IMR-90 (cell line): Measurements from ENCODE around the gene ABHD17A. TPM values are rescaled to one million over a fixed set of nuclear protein-coding genes. Genes with fewer than 3 reads are reported as not detected.

Source experiments
- ATAC-seq: fragments of 200-7000 bp; cut with Tn5 transposase; 2 replicates; pipeline ENCODE4 v1.9.1; 2020; ENCODE audit warnings: low read depth, mild to moderate bottlenecking, moderate library complexity
- BruUV-seq: library from RNA; stranded (reverse); fragments of 400-500 nt; replicated peaks from 2 replicates; lab custom pipeline; 2021; lab: Mats Ljungman, UMichigan
- CTCF ChIA-PET: fragments of 300-600 bp; formaldehyde crosslinking; extraction: SDS; loops from one replicate; lab custom pipeline; 2021; ENCODE audit warnings: antibody characterized with exemption; lab: Yijun Ruan, JAX
- POLR2A ChIA-PET: fragments of 300-600 bp; sonication (Branson Sonifier 250); formaldehyde crosslinking; loops from one replicate; lab custom pipeline; 2022; ENCODE audit warnings: antibody characterized with exemption; ENCODE audit not compliant: unreplicated experiment; lab: Charles Lee
- DNase-seq: peaks from one replicate; pipeline ENCODE4 v3.0.0; 2013
- H2AFZ ChIP-seq: replicated peaks from 2 replicates; pipeline ENCODE3; 2013; ENCODE audit warnings: low read length, mild to moderate bottlenecking; ENCODE audit not compliant: poor library complexity
- H2AK5ac ChIP-seq: 2 replicates; pipeline ENCODE4 v1.6.1; 2013; ENCODE audit warnings: low read depth, low read length, inconsistent platforms
- H2AK9ac ChIP-seq: replicated peaks from 2 replicates; pipeline ENCODE3; 2013; ENCODE audit warnings: mild to moderate bottlenecking, low read depth, low read length, moderate library complexity; ENCODE audit not compliant: poor library complexity
- H2BK120ac ChIP-seq: 2 replicates; pipeline ENCODE4 v1.6.1; 2013; ENCODE audit warnings: low read depth, low read length, inconsistent platforms
- H2BK15ac ChIP-seq: 3 replicates; pipeline ENCODE4 v1.6.1; 2013; ENCODE audit warnings: low read depth, low read length, inconsistent platforms
- H2BK20ac ChIP-seq: 2 replicates; pipeline ENCODE4 v1.6.1; 2013; ENCODE audit warnings: low read depth, mild to moderate bottlenecking, inconsistent platforms, low read length, moderate library complexity
- H2BK5ac ChIP-seq: 2 replicates; pipeline ENCODE4 v1.6.1; 2013; ENCODE audit warnings: mild to moderate bottlenecking, low read depth, low read length, inconsistent platforms; ENCODE audit not compliant: poor library complexity, severe bottlenecking
- H3K14ac ChIP-seq: replicated peaks from 2 replicates; pipeline ENCODE4 v1.6.1; 2013; ENCODE audit warnings: low read depth, low read length, inconsistent platforms
- H3K18ac ChIP-seq: 2 replicates; pipeline ENCODE4 v1.6.1; 2013; ENCODE audit warnings: low read depth, low read length, control low read depth
- H3K23ac ChIP-seq: 2 replicates; pipeline ENCODE4 v1.6.1; 2013; ENCODE audit warnings: low read depth, low read length, inconsistent platforms
- H3K27ac ChIP-seq: 2 replicates; pipeline ENCODE4 v1.5.1; 2013; ENCODE audit warnings: mild to moderate bottlenecking, control low read depth, low read length; ENCODE audit not compliant: insufficient read depth
- H3K27me3 ChIP-seq: 2 replicates; pipeline ENCODE4 v1.6.1; 2013; ENCODE audit warnings: low read length; ENCODE audit not compliant: control insufficient read depth, insufficient read depth
- H3K36me3 ChIP-seq: 2 replicates; pipeline ENCODE4 v1.6.1; 2013; ENCODE audit warnings: low read length, mixed read lengths; ENCODE audit not compliant: control insufficient read depth, insufficient read depth
- H3K4ac ChIP-seq: 2 replicates; pipeline ENCODE4 v1.6.1; 2013; ENCODE audit warnings: low read depth, low read length, inconsistent platforms
- H3K4me1 ChIP-seq: 2 replicates; pipeline ENCODE4 v1.6.1; 2013; ENCODE audit warnings: low read length, mixed read lengths; ENCODE audit not compliant: control insufficient read depth, insufficient read depth
- H3K4me2 ChIP-seq: 2 replicates; pipeline ENCODE4 v1.6.1; 2013; ENCODE audit warnings: low read depth, mild to moderate bottlenecking, control low read depth, low read length, moderate library complexity
- H3K4me3 ChIP-seq: 2 replicates; pipeline ENCODE4 v1.5.1; 2013; ENCODE audit warnings: low read depth, mild to moderate bottlenecking, control low read depth, low read length, moderate library complexity; ENCODE audit not compliant: insufficient read depth
- H3K56ac ChIP-seq: 2 replicates; pipeline ENCODE4 v1.6.1; 2013; ENCODE audit warnings: low read length, inconsistent platforms; ENCODE audit not compliant: insufficient read depth; ENCODE audit errors: extremely low read depth
- H3K79me1 ChIP-seq, 2 experiments: 2 replicates each; pipeline ENCODE4 v1.6.1; 2013; ENCODE audit warnings: low read length in 2 of 2, inconsistent platforms in 1 of 2, low read depth in 1 of 2
- H3K9ac ChIP-seq: 2 replicates; pipeline ENCODE4 v1.6.1; 2013; ENCODE audit warnings: low read depth, low read length, control low read depth
- H3K9me1 ChIP-seq: 2 replicates; pipeline ENCODE4 v1.6.1; 2013; ENCODE audit warnings: low read length, inconsistent platforms; ENCODE audit not compliant: insufficient read depth
- H3K9me3 ChIP-seq: 2 replicates; pipeline ENCODE4 v1.6.1; 2013; ENCODE audit warnings: low read length; ENCODE audit not compliant: control insufficient read depth, insufficient read depth
- H4K20me1 ChIP-seq: 2 replicates; pipeline ENCODE4 v1.6.1; 2013; ENCODE audit warnings: low read length, inconsistent platforms; ENCODE audit not compliant: insufficient read depth
- H4K5ac ChIP-seq: 2 replicates; pipeline ENCODE4 v1.6.1; 2013; ENCODE audit warnings: mild to moderate bottlenecking, low read depth, low read length, control low read depth
- H4K8ac ChIP-seq, 2 experiments: 2 replicates each; pipeline ENCODE4 v1.6.1; 2013; ENCODE audit warnings: low read depth in 2 of 2, low read length in 2 of 2, control low read depth in 1 of 2, inconsistent platforms in 1 of 2
- H4K91ac ChIP-seq: 2 replicates; pipeline ENCODE4 v1.6.1; 2013; ENCODE audit warnings: low read depth, low read length, inconsistent platforms; ENCODE audit not compliant: insufficient read depth
- BHLHE40 ChIP-seq: fragments of 150-350 bp; IDR thresholded peaks from 2 replicates; pipeline ENCODE4 v1.6.1; 2016; ENCODE audit warnings: mild to moderate bottlenecking, low read depth, low read length
- CEBPB ChIP-seq: IDR thresholded peaks from 2 replicates; pipeline ENCODE4 v1.6.1; 2012; ENCODE audit warnings: low read depth, low read length, improper control_type of control experiment
- CHD1 ChIP-seq: IDR thresholded peaks from 2 replicates; pipeline ENCODE4 v1.6.1; 2012; ENCODE audit warnings: low read depth, low read length, improper control_type of control experiment
- CTCF ChIP-seq: conservative IDR thresholded peaks from 2 replicates; pipeline ENCODE4 v1.5.1; 2012; ENCODE audit warnings: mild to moderate bottlenecking, low read depth, low read length, improper control_type of control experiment
- FOS ChIP-seq: fragments of 150-350 bp; IDR thresholded peaks from 2 replicates; pipeline ENCODE4 v1.6.1; 2016; ENCODE audit warnings: low read depth, low read length
- MXI1 ChIP-seq: IDR thresholded peaks from 2 replicates; pipeline ENCODE4 v1.6.1; 2012; ENCODE audit warnings: low read depth, mild to moderate bottlenecking, low read length, moderate library complexity, borderline replicate concordance
- NFE2L2 ChIP-seq: fragments of 150-350 bp; IDR thresholded peaks from 2 replicates; pipeline ENCODE4 v1.6.1; 2016; ENCODE audit warnings: low read depth, mild to moderate bottlenecking, low read length
- RAD21 ChIP-seq: IDR thresholded peaks from 2 replicates; pipeline ENCODE4 v1.6.1; 2012; ENCODE audit warnings: low read length, improper control_type of control experiment
- RFX5 ChIP-seq: IDR thresholded peaks from 2 replicates; pipeline ENCODE4 v1.8.0; 2012; ENCODE audit warnings: low read depth, mild to moderate bottlenecking, low read length, moderate library complexity
- SMC3 ChIP-seq: fragments of 150-350 bp; IDR thresholded peaks from 2 replicates; pipeline ENCODE4 v1.6.1; 2016; ENCODE audit warnings: low read depth, mild to moderate bottlenecking, antibody characterized with exemption, low read length, moderate library complexity
- USF2 ChIP-seq: fragments of 150-350 bp; IDR thresholded peaks from 2 replicates; pipeline ENCODE4 v1.6.1; 2017; ENCODE audit warnings: mild to moderate bottlenecking, antibody characterized with exemption, low read length, low read depth
- WGBS, 2 experiments: methylation state at CpG; one replicate each; pipeline versions ENCODE4 v1.1.5 to v1.1.7; 2013; ENCODE audit warnings: missing lambda C conversion rate in 2 of 2; ENCODE audit not compliant: insufficient read length in 1 of 2; ENCODE audit errors: extremely low coverage in 2 of 2; 5-methylcytosine and 5-hydroxymethylcytosine counted together
- dilution Hi-C: fragments of 300-500 bp; cut with HindIII; formaldehyde crosslinking; loops from one replicate; pipeline ENCODE4 v1.14.3; 2018; ENCODE audit warnings: low sequenced_read_pairs; ENCODE audit not compliant: unreplicated experiment
- in situ Hi-C: fragments of 300-500 bp; cut with MboI; formaldehyde crosslinking; loops from 3 replicates; pipeline ENCODE4 v1.14.3; 2019; ENCODE audit warnings: low sequenced_read_pairs, inconsistent platforms, mixed read lengths
- intact Hi-C: fragments of 100-400 bp; cut with micrococcal nuclease; formaldehyde crosslinking; loops from 2 replicates; pipeline ENCODE4 v1.10.0; 2022
- polyA plus RNA-seq, 3 experiments: library from polyadenylated mRNA; depleted of rRNA; stranded (reverse); fragments of >200 nt; gene quantifications; 2 replicates each; pipeline ENCODE4 v1.2.3, GENCODE V29; 2012; ENCODE audit warnings: low replicate concordance in 1 of 3
- total RNA-seq: library from RNA; depleted of rRNA; stranded (reverse); fragments of >200 nt; gene quantifications from 2 replicates; pipeline ENCODE4 v1.2.3, GENCODE V29; 2012
- TF ChIP-seq, protein P1 (sequence below): fragments of 150-350 bp; IDR thresholded peaks from 2 replicates; pipeline ENCODE4 v1.6.1; 2016; ENCODE audit warnings: low read depth, mild to moderate bottlenecking, low read length, moderate library complexity, borderline replicate concordance

The ABHD17A gene
- total and polyA plus RNA-seq, 2 of the 4 experiments (the other 2 are of a cell fraction) = 37.8 to 76.2 TPM

DNA sequence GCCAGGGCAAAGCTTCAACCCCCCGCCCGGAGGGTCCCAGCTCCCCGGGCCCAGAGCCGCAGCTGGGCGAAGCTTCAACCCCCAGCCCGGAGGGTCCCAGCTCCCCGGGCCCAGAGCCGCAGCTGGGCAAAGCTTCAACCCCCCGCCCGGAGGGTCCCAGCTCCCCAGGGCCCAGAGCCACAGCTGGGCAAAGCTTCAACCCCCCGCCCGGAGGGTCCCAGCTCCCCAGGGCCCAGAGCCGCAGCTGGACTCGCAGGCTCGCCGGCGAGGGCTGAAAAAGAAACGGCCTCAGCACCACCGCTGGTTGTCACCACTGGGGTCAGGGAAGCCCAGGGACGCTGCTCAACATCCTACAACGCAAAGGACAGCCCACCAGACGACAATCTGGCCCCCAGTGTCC is 42.2 kb downstream of the ABHD17A start:
- no peak overlapping the region for H3K23ac ChIP-seq
- H2BK120ac ChIP-seq = no peak overlapping the region
- H2BK15ac ChIP-seq = no peak overlapping the region
- no peak overlapping the region for H4K5ac ChIP-seq
- H2AK9ac ChIP-seq = no peak overlapping the region
- ChIA-PET POLR2A (no interaction called here), CTCF (no interaction called here)
- peaks cover 6% of the 10 kb centered on the region for H3K36me3 ChIP-seq
- no peak overlapping the region for H2AK5ac ChIP-seq
- H3K27ac ChIP-seq = no peak overlapping the region
- intact Hi-C loops (no loop called here), dilution Hi-C loops (no loop called here), in situ Hi-C loops (no loop called here)
- no peaks in the 10 kb centered on the region for H3K9me1 ChIP-seq
- no peak overlapping the region for H3K4me2 ChIP-seq
- H3K56ac ChIP-seq = no peak overlapping the region
- H3K18ac ChIP-seq = no peak overlapping the region
- H3K4ac ChIP-seq = no peak overlapping the region
- H3K14ac ChIP-seq = no peak overlapping the region
- peaks cover 10% of the 10 kb centered on the region for H3K4me1 ChIP-seq
- H3K9ac ChIP-seq = no peak overlapping the region
- no peak overlapping the region for H2BK5ac ChIP-seq
- H3K9me3 ChIP-seq = no peaks in the 10 kb centered on the region
- no peaks in the 10 kb centered on the region for H3K27me3 ChIP-seq
- peaks cover 0 to 78% of the 10 kb centered on the region in 2 experiments; a peak in 2 of 4 replicates for H3K79me1 ChIP-seq
- 93% methylated on average over 16 of the region's 22 CpGs; no CpG with 5 or more reads in 1 of the 2 experiments for WGBS, 2 experiments
- DNase-seq = no peak
- TF ChIP-seq BHLHE40 (no peak), SMC3 (no peak), NFE2L2 (no peak), RAD21 (no peak), USF2 (no peak), CHD1 (no peak), RFX5 (no peak), FOS (no peak), CEBPB (no peak), CTCF (no peak), MXI1 (no peak)
- TF ChIP-seq, protein P1, sequence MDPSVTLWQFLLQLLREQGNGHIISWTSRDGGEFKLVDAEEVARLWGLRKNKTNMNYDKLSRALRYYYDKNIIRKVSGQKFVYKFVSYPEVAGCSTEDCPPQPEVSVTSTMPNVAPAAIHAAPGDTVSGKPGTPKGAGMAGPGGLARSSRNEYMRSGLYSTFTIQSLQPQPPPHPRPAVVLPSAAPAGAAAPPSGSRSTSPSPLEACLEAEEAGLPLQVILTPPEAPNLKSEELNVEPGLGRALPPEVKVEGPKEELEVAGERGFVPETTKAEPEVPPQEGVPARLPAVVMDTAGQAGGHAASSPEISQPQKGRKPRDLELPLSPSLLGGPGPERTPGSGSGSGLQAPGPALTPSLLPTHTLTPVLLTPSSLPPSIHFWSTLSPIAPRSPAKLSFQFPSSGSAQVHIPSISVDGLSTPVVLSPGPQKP = no peak
- BruUV-seq = no TSS peak
- no peak overlapping the region for H4K91ac ChIP-seq
- no peak for ATAC-seq
- H4K20me1 ChIP-seq = peaks cover 99% of the 10 kb centered on the region
- no peak overlapping the region for H3K4me3 ChIP-seq
- no peak overlapping the region for H4K8ac ChIP-seq
- H2BK20ac ChIP-seq = no peak overlapping the region
- H2AFZ ChIP-seq = no peak overlapping the region
